Epithelial cell of esophagus (primary cell): ENCODE measurements around the gene TMIGD3.
A peak's percentile ranks its signal among the peaks of the same experiment; 100 is the strongest.

Experiments
- DNase-seq: peaks from one replicate; pipeline ENCODE4 v3.0.0; 2010; ENCODE audit warnings: low read depth
- H3K4me3 ChIP-seq: 2 replicates; pipeline ENCODE4 v1.5.1; 2011; ENCODE audit warnings: mild to moderate bottlenecking, low read length, control low read depth
- TF ChIP-seq, protein P1 (sequence below): IDR thresholded peaks from 2 replicates; pipeline ENCODE4 v1.5.1; 2011; ENCODE audit warnings: low read depth, mild to moderate bottlenecking, low read length, control low read depth, inconsistent platforms; ENCODE audit not compliant: insufficient read depth; ENCODE audit errors: missing control alignments

Gene TMIGD3

GRCh38 chr1:111441573-111442192 is 61.8 kb downstream of the TMIGD3 start:
- TF ChIP-seq, protein P1, sequence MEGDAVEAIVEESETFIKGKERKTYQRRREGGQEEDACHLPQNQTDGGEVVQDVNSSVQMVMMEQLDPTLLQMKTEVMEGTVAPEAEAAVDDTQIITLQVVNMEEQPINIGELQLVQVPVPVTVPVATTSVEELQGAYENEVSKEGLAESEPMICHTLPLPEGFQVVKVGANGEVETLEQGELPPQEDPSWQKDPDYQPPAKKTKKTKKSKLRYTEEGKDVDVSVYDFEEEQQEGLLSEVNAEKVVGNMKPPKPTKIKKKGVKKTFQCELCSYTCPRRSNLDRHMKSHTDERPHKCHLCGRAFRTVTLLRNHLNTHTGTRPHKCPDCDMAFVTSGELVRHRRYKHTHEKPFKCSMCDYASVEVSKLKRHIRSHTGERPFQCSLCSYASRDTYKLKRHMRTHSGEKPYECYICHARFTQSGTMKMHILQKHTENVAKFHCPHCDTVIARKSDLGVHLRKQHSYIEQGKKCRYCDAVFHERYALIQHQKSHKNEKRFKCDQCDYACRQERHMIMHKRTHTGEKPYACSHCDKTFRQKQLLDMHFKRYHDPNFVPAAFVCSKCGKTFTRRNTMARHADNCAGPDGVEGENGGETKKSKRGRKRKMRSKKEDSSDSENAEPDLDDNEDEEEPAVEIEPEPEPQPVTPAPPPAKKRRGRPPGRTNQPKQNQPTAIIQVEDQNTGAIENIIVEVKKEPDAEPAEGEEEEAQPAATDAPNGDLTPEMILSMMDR: peak; percentile 50
- DNase-seq: peak; percentile 37
- no peak overlapping the region for H3K4me3 ChIP-seq

- no peak for DNase-seq
- H3K4me3 ChIP-seq: no peak overlapping the region
- TF ChIP-seq, protein P1: no peak
Measured at GRCh38 chr1:111439461-111440351, 63.7 kb downstream of the TMIGD3 start.

DNA sequence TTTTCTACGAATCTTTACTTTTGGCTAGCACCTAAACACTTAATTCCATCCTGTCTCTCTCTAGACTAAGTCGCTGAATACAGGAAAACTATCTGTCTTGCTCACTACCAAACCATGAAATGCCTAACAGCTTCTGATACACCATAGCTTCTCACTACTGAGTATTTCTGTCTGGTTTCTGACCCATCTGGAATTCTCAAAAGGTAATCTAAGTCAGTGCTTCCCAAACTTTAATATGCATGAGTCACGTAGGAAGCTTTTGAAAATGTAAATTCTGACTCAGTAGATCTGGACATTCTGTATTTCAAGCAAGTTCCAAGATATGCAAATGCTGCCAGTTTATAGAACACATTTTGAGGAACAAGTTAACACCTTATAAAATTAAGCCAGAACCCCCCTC is 66.7 kb downstream of the TMIGD3 start:
- TF ChIP-seq, protein P1: no peak
- peak; percentile 43 for DNase-seq

More for the DNA sequence above, 66.7 kb downstream of the TMIGD3 start:
- no peak overlapping the region for H3K4me3 ChIP-seq
